HG03521 (cell line): Measurements from ENCODE around the gene BTBD9.

Experiments used
- ATAC-seq: cut with Tn5 transposase; IDR thresholded peaks from one replicate; pipeline ENCODE4 v1.9.1; 2021; ENCODE audit warnings: mild to moderate bottlenecking, moderate library complexity; ENCODE audit not compliant: unreplicated experiment

Gene BTBD9

GRCh38 chr6:38512211-38512610 is 127.5 kb downstream of the BTBD9 start:
- no peak for ATAC-seq

GRCh38 chr6:38510205-38510604 is 129.5 kb downstream of the BTBD9 start:
- ATAC-seq = no peak

GRCh38 chr6:38509713-38510112 is 130.0 kb downstream of the BTBD9 start:
- ATAC-seq = no peak

- ATAC-seq = no peak
These were observed 130.8 kb downstream of the BTBD9 start for GRCh38 chr6:38508894-38509293.

- ATAC-seq = no peak
These were observed 131.4 kb downstream of the BTBD9 start for GRCh38 chr6:38508286-38508685.

GRCh38 chr6:38507173-38507572 is 132.6 kb downstream of the BTBD9 start:
- ATAC-seq = no peak

GRCh38 chr6:38505826-38506225 is 133.9 kb downstream of the BTBD9 start:
- ATAC-seq = no peak

GRCh38 chr6:38504996-38505395 is 134.7 kb downstream of the BTBD9 start:
- no peak for ATAC-seq

- ATAC-seq = no peak
These were observed 135.6 kb downstream of the BTBD9 start for GRCh38 chr6:38503960-38504682.

GRCh38 chr6:38503032-38503773 is 136.5 kb downstream of the BTBD9 start:
- ATAC-seq = no peak

GRCh38 chr6:38502423-38502822 is 137.3 kb downstream of the BTBD9 start:
- ATAC-seq = no peak

- no peak for ATAC-seq
These were observed 137.8 kb downstream of the BTBD9 start for GRCh38 chr6:38501931-38502330.

GRCh38 chr6:38499529-38500096 is 140.1 kb downstream of the BTBD9 start:
- ATAC-seq = no peak

GRCh38 chr6:38498805-38499445 is 140.8 kb downstream of the BTBD9 start:
- no peak for ATAC-seq

GRCh38 chr6:38498085-38498484 is 141.6 kb downstream of the BTBD9 start:
- ATAC-seq = no peak

- no peak for ATAC-seq
These were observed 142.2 kb downstream of the BTBD9 start for GRCh38 chr6:38497546-38497945.

GRCh38 chr6:38495922-38496635 is 143.7 kb downstream of the BTBD9 start:
- no peak for ATAC-seq

- ATAC-seq = no peak
These were observed 144.2 kb downstream of the BTBD9 start for GRCh38 chr6:38495518-38495917.

- ATAC-seq = no peak
These were observed 145.7 kb downstream of the BTBD9 start for GRCh38 chr6:38493931-38494547.

GRCh38 chr6:38492031-38492430 is 147.7 kb downstream of the BTBD9 start:
- ATAC-seq = no peak

- ATAC-seq = no peak
These were observed 149.8 kb downstream of the BTBD9 start for GRCh38 chr6:38489951-38490350.
